ENCODE results near the gene RASGRP2.

GRCh38 chr11:64679846-64680245 is 64.1 kb downstream of the RASGRP2 start:
- TF ChIP-seq CTCF (IDR thresholded peaks at IDR 0.05) (no peak), EP300 (IDR thresholded peaks at IDR 0.05) (no peak)
